ENCODE measurements around the gene SLC22A3. TPM values are rescaled to one million over a fixed set of nuclear protein-coding genes. Genes with fewer than 3 reads are reported as not detected.

SLC22A3 gene
- total and polyA plus RNA-seq, 3 donors from 2014 or later = 5.7 to 10.3 (median 6.9) TPM

- WGBS, 2 donors = 92 to 97% methylated on average over 2 of the region's 2 CpGs
- Histone ChIP-seq H3K27ac (no peak overlapping the region), H3K27me3 (no peaks in the 10 kb centered on the region), H3K4me3 (no peak overlapping the region), H3K4me1 (peaks cover 3% of the 10 kb centered on the region), H3K9me3 (no peaks in the 10 kb centered on the region), H3K36me3 (ENCODE audit: low read depth, missing control alignments) (no peaks in the 10 kb centered on the region)
- TF ChIP-seq POLR2A (IDR thresholded peaks at IDR 0.05) (no peak), CTCF (IDR thresholded peaks at IDR 0.05) (no peak)
- intact Hi-C loops (cut with DNase I; ENCODE audit: low total_unique reads) = no loop called here
- DNase-seq = no peak
Observed at GRCh38 chr6:160412993-160413392, 64.8 kb downstream of the SLC22A3 start.

GRCh38 chr6:160417146-160417545 lies 69.0 kb downstream of the SLC22A3 start:
- Histone ChIP-seq H3K9me3 (no peaks in the 10 kb centered on the region), H3K4me3 (no peak overlapping the region), H3K27me3 (no peaks in the 10 kb centered on the region), H3K27ac (no peak overlapping the region), H3K4me1 (peaks cover 7% of the 10 kb centered on the region), H3K36me3 (ENCODE audit: low read depth, missing control alignments) (no peaks in the 10 kb centered on the region)
- TF ChIP-seq POLR2A (IDR thresholded peaks at IDR 0.05) = no peak
- TF ChIP-seq CTCF (IDR thresholded peaks at IDR 0.05) = no peak
- no peak for DNase-seq
- WGBS, 2 donors = 100% methylated on average over 1 of the region's 1 CpG
- intact Hi-C loops (cut with DNase I; ENCODE audit: low total_unique reads) = no loop called here

GRCh38 chr6:160417550-160417949 lies 69.4 kb downstream of the SLC22A3 start:
- no peak overlapping the region for H3K4me3 ChIP-seq

GRCh38 chr6:160418370-160418769 lies 70.2 kb downstream of the SLC22A3 start:
- intact Hi-C loops (cut with DNase I; ENCODE audit: low total_unique reads) = no loop called here
- Histone ChIP-seq H3K36me3 (ENCODE audit: low read depth, missing control alignments) (no peaks in the 10 kb centered on the region), H3K27ac (no peak overlapping the region), H3K4me3 (no peak overlapping the region), H3K9me3 (no peaks in the 10 kb centered on the region), H3K4me1 (peaks cover 7% of the 10 kb centered on the region), H3K27me3 (no peaks in the 10 kb centered on the region)
- DNase-seq = no peak
- WGBS, 2 donors = 57 to 86% methylated on average over 3 of the region's 3 CpGs
- no peak for TF ChIP-seq POLR2A (IDR thresholded peaks at IDR 0.05)
- TF ChIP-seq CTCF (IDR thresholded peaks at IDR 0.05) = no peak

More at GRCh38 chr6:160417550-160417949, 69.4 kb downstream of the SLC22A3 start:
- peaks cover 7% of the 10 kb centered on the region for H3K4me1 ChIP-seq
- TF ChIP-seq POLR2A (IDR thresholded peaks at IDR 0.05) (no peak), CTCF (IDR thresholded peaks at IDR 0.05) (no peak)
- no peaks in the 10 kb centered on the region for H3K36me3 ChIP-seq (ENCODE audit: low read depth, missing control alignments)
- intact Hi-C loops (cut with DNase I; ENCODE audit: low total_unique reads) = no loop called here
- H3K27ac ChIP-seq = no peak overlapping the region
- no peaks in the 10 kb centered on the region for H3K9me3 ChIP-seq
- H3K27me3 ChIP-seq = no peaks in the 10 kb centered on the region
- no peak for DNase-seq

GRCh38 chr6:160419488-160419887 lies 71.3 kb downstream of the SLC22A3 start:
- Histone ChIP-seq H3K4me1 (peaks cover 7% of the 10 kb centered on the region), H3K4me3 (no peak overlapping the region), H3K27me3 (no peaks in the 10 kb centered on the region), H3K36me3 (ENCODE audit: low read depth, missing control alignments) (no peaks in the 10 kb centered on the region), H3K9me3 (no peaks in the 10 kb centered on the region), H3K27ac (no peak overlapping the region)
- DNase-seq = no peak
- intact Hi-C loops (cut with DNase I; ENCODE audit: low total_unique reads) = no loop called here
- TF ChIP-seq POLR2A (IDR thresholded peaks at IDR 0.05) = no peak
- TF ChIP-seq CTCF (IDR thresholded peaks at IDR 0.05) = no peak
- WGBS, 2 donors = 56 to 81% methylated on average over 1 of the region's 1 CpG

All from testis (tissue), 3 donors.